Activated CD8-positive, alpha-beta T cell treated with anti-CD3 and anti-CD28 coated beads for 36 hours (primary cell): ENCODE measurements around the gene ZDHHC17. TPM values are rescaled to one million over a fixed set of nuclear protein-coding genes. Genes with fewer than 3 reads are reported as not detected.

Source experiments
- ATAC-seq: fragments of 200-7000 bp; cut with Tn5 transposase; one replicate; pipeline ENCODE4 v1.10.0; 2021; ENCODE audit warnings: mild to moderate bottlenecking, moderate library complexity
- CTCF ChIA-PET: fragments of 350-600 bp; sonication (Branson Sonifier 250); formaldehyde crosslinking; loops from one replicate; lab custom pipeline; 2021; ENCODE audit warnings: antibody characterized with exemption; lab: Charles Lee
- POLR2A ChIA-PET: fragments of 350-600 bp; sonication (Branson Sonifier 250); formaldehyde crosslinking; loops from one replicate; lab custom pipeline; 2021; ENCODE audit warnings: antibody characterized with exemption; lab: Charles Lee
- DNase-seq: peaks from one replicate; pipeline ENCODE4 v3.0.0-alpha.2; 2020
- H3K27ac Mint-ChIP-seq: one replicate; pipeline ENCODE4 v1.8.0; 2021; ENCODE audit warnings: mild to moderate bottlenecking, mixed read lengths
- H3K27me3 Mint-ChIP-seq: one replicate; pipeline ENCODE4 v1.8.0; 2021; ENCODE audit warnings: mixed read lengths
- H3K36me3 Mint-ChIP-seq: one replicate; pipeline ENCODE4 v1.8.0; 2021; ENCODE audit warnings: low read depth, mixed read lengths
- H3K4me1 Mint-ChIP-seq: one replicate; pipeline ENCODE4 v1.8.0; 2021; ENCODE audit warnings: low read depth, mixed read lengths
- H3K4me3 Mint-ChIP-seq: one replicate; pipeline ENCODE4 v1.8.0; 2021; ENCODE audit warnings: mild to moderate bottlenecking, moderate library complexity, mixed read lengths
- H3K9me3 Mint-ChIP-seq: one replicate; pipeline ENCODE4 v1.8.0; 2021; ENCODE audit warnings: mixed read lengths
- CTCF ChIP-seq: fragments of 200-600 bp; IDR thresholded peaks from one replicate; pipeline ENCODE4 v1.8.0; 2022; ENCODE audit warnings: antibody characterized with exemption, mild to moderate bottlenecking
- intact Hi-C: fragments of 100-400 bp; cut with micrococcal nuclease; formaldehyde crosslinking; loops from one replicate; pipeline ENCODE4 v1.10.0; 2022
- total RNA-seq, 2 experiments: library from RNA; stranded (reverse); gene quantifications; one replicate each; pipeline ENCODE4 v1.2.3, GENCODE V29; 2021

The ZDHHC17 gene
- total RNA-seq, 2 experiments from 2014 or later = 20.8 to 22.4 TPM

- CTCF ChIA-PET = no interaction called here
- Mint-ChIP-seq H3K27me3 (no peaks in the 10 kb centered on the region), H3K36me3 (peaks cover 32% of the 10 kb centered on the region), H3K27ac (no peak overlapping the region), H3K4me3 (no peak overlapping the region), H3K4me1 (peaks cover 12% of the 10 kb centered on the region), H3K9me3 (peaks cover 7% of the 10 kb centered on the region)
- no peak for TF ChIP-seq CTCF
- DNase-seq (no peak), ATAC-seq (no peak)
- POLR2A ChIA-PET = no interaction called here
- intact Hi-C loops = no loop called here
Observed at GRCh38 chr12:76798864-76799263, 34.9 kb downstream of the ZDHHC17 start.

GRCh38 chr12:76799362-76799761, 35.4 kb downstream of the ZDHHC17 start:
- ChIA-PET CTCF (no interaction called here), POLR2A (no interaction called here)
- intact Hi-C loops = no loop called here
- DNase-seq (no peak), ATAC-seq (no peak)
- Mint-ChIP-seq H3K4me3 (no peak overlapping the region), H3K9me3 (peaks cover 7% of the 10 kb centered on the region), H3K36me3 (peaks cover 32% of the 10 kb centered on the region), H3K27ac (no peak overlapping the region), H3K4me1 (peaks cover 17% of the 10 kb centered on the region), H3K27me3 (no peaks in the 10 kb centered on the region)
- TF ChIP-seq CTCF = no peak

- POLR2A ChIA-PET = no interaction called here
- ATAC-seq (no peak), DNase-seq (no peak)
- Mint-ChIP-seq H3K27me3 (no peaks in the 10 kb centered on the region), H3K4me1 (peaks cover 8% of the 10 kb centered on the region), H3K9me3 (peaks cover 7% of the 10 kb centered on the region), H3K4me3 (no peak overlapping the region), H3K27ac (no peak overlapping the region), H3K36me3 (peaks cover 33% of the 10 kb centered on the region)
- intact Hi-C loops = no loop called here
- CTCF ChIA-PET = interaction anchor here (0.9 kb wide), 1 partner anchor 9 kb away, joined by 3 read pairs; no protein-coding TSS in a partner anchor
- TF ChIP-seq CTCF = no peak
Observed at GRCh38 chr12:76802060-76802459, 38.1 kb downstream of the ZDHHC17 start.

GRCh38 chr12:76804435-76804976, 40.6 kb downstream of the ZDHHC17 start:
- no peak overlapping the region for H3K27ac Mint-ChIP-seq
- peaks cover 7% of the 10 kb centered on the region for H3K9me3 Mint-ChIP-seq
- intact Hi-C loops = no loop called here
- DNase-seq (no peak), ATAC-seq (no peak)
- peaks cover 8% of the 10 kb centered on the region for H3K4me1 Mint-ChIP-seq
- peaks cover 24% of the 10 kb centered on the region for H3K36me3 Mint-ChIP-seq
- TF ChIP-seq CTCF = no peak
- ChIA-PET CTCF (no interaction called here), POLR2A (no interaction called here)
- no peaks in the 10 kb centered on the region for H3K27me3 Mint-ChIP-seq
- H3K4me3 Mint-ChIP-seq = no peak overlapping the region

- Mint-ChIP-seq H3K9me3 (no peaks in the 10 kb centered on the region), H3K36me3 (peaks cover 6% of the 10 kb centered on the region), H3K27ac (no peak overlapping the region), H3K27me3 (no peaks in the 10 kb centered on the region), H3K4me1 (no peaks in the 10 kb centered on the region), H3K4me3 (no peak overlapping the region)
- intact Hi-C loops = no loop called here
- ChIA-PET POLR2A (interaction anchor here (0.6 kb wide), 1 partner anchor 244 kb away, joined by 3 read pairs; no protein-coding TSS in a partner anchor), CTCF (no interaction called here)
- TF ChIP-seq CTCF = no peak
- DNase-seq (no peak), ATAC-seq (no peak)
Observed at GRCh38 chr12:76810671-76811419, 46.9 kb downstream of the ZDHHC17 start.
